Stimulated activated CD4-positive, alpha-beta T cell treated with anti-CD3 and anti-CD28 coated beads, Interleukin-2, amount 100 ng/mL, for 4 hours (primary cell): Measurements from ENCODE around the gene NPPC.
A peak's percentile ranks its signal among the peaks of the same experiment; 100 is the strongest.

Experiments used
- DNase-seq: peaks from one replicate; pipeline ENCODE4 v3.0.0-alpha.2; 2020; ENCODE audit warnings: low read depth

NPPC gene

GRCh38 chr2:231935207-231935524 is 9.0 kb upstream of the NPPC start:
- DNase-seq = no peak

DNA sequence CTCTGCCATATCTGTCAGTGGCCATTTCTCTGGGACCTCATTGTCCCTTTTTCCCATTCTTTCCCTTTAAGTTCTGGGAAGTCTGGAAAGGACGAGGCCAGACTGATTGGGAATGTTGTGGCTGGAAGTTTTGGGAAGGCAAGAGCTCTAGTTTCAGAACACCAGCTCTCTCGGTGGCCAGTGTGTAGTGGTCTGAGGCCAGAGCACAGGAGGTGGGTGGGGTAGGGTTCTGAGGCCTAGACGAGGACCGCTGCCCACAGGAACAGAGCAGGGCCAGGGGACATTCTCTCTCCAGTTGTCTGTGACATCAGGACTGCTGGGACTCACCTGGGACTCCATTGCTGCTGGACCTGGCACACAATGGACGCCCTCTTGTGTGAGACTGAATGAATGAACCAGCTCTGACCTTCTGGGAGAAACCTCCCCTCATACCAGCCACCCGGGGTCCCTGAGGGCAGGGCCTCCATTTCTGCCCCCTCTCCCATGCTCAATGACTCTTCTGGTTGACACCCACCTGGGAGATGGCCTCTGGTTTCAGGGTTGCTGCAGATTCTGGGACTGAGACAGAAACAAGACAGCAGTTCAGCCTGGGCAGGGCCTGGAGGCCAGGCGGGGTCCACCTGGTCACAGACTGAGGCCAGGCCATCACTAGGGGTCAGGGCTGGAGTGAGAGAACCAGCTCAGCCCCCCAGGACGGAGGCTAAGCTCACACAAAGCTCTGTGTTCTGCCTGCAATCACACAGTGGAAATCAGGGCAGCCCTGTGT is 8.4 kb upstream of the NPPC start:
- no peak for DNase-seq

- no peak for DNase-seq
Observed at GRCh38 chr2:231933916-231934401, 7.8 kb upstream of the NPPC start.

- no peak for DNase-seq
Observed at GRCh38 chr2:231932985-231933915, 7.1 kb upstream of the NPPC start.

GRCh38 chr2:231932711-231932970 is 6.4 kb upstream of the NPPC start:
- DNase-seq = no peak

GRCh38 chr2:231931481-231931915 is 5.3 kb upstream of the NPPC start:
- no peak for DNase-seq

GRCh38 chr2:231930593-231931281 is 4.5 kb upstream of the NPPC start:
- DNase-seq = no peak

DNA sequence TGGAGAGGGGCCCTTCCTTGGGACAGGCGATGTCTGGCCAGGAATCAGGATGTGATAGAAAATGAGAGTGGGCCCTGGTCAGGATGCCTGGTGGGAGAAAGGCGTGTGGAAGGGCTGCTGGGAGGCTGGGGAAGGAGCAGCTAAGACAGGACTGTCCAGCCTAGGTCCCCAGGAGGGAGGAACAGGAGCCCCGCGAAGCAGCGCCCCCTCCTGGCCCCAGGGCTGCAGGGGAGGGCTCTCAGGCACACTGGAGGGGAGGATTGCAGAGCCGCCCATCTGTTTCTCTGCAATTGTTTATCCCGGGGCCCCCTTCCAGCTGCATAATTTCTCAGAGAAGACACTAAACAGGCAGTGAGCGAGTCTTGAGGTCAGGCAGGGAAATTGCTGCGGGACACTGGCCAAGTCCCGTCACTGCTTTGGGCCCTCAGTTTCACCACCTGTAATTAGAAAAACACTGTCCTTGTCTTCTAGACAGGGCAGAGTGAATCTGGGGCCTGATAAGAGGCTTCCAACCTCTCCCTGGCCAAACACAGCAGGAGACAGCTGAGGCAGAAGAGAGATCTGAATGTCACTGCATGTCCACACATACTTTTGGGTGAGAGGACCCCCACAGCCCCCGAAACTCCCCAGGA is 3.9 kb upstream of the NPPC start:
- DNase-seq = no peak

- DNase-seq = no peak
Observed at GRCh38 chr2:231928901-231929725, 2.9 kb upstream of the NPPC start.

DNA sequence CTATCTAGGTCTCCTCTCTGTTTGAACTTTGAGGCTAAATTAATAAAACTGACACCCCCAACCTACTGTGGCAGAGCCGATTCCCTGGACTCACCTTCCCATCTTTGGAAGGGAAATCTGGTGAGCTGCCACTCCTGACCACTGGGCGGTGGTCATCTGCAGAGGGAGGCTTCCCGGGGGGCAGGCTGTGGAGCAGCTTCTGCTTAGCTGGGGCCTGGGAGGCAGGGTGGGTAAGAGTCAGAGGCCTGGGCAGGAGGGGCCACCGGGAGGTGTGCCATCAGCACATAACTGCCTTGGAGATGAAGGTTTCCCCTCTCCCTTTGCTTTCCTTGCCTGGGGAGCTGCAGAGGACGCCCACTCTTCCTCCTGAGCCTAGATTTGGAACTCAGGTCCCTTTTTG is 2.3 kb upstream of the NPPC start:
- no peak for DNase-seq

- no peak for DNase-seq
Observed at GRCh38 chr2:231927566-231927890, 1.3 kb upstream of the NPPC start.

- no peak for DNase-seq
Observed at GRCh38 chr2:231926761-231927565, 767 bp upstream of the NPPC start.

GRCh38 chr2:231925303-231926179 is 655 bp downstream of the NPPC start:
- DNase-seq = peak; percentile 43

DNA sequence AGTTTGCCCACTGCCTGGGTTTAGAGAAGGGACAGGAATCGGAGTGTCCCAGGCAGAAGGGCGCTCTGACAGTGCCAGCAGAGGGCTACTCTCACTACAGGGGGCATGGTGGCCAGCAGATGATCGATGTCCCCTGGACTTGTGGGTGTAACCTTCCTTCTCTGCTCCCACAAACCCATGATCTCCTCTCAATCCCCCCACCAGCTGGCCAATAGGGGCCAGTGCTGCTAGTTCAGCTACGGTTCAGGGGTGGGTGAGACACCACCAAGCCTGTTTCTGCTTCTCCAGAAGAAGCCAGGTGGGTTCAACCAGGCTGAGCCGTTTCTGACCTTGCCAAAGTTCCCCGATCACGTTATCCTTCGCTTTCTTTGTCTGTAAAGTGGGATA is 1.3 kb downstream of the NPPC start:
- DNase-seq = no peak

DNA sequence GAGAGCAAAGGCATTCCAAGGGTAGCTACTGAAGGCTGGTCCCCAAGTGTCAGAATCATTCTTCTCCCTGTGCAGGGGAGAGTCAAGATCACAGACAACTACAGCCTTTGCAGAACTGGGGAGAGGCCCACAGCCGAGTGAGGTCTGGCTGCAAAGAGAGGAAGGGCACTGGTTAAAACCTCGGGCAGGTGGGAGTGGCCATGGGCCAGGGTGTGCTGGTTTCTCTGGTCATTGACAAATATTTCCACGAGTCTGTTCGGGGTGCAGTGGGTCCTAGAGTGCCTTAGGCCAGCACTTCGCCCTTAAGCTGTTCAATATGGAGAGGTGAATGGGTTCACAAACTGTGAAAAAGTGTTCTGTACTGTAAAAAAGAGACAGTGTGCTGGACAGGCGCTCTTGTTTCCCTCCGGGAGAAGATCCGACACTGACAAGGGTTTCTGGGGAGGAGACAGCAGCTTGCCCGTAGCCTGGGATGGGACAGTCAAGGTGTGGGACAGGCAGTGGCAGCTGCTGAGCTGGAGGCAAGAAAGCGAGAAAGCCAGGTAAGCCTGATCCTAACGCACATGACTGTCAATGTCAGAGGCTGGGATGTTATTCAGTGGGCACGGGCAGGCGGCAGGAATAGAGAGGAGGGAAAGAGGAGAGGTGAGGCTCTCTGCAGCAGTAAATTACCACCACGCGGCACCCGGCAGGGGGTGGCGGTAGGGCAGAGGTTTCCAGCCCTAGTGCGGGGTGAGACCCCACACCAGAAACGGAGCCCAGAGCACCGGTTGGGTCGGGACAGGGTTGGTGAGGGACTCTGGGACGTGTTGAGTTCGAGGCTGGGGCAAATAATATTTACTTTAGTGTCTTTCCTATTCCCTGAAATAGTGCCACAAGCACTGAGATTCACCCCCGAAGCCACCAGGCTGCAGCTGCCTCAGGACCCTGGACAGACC is 2.0 kb downstream of the NPPC start:
- DNase-seq = no peak

- no peak for DNase-seq
Observed at GRCh38 chr2:231923010-231923344, 3.2 kb downstream of the NPPC start.

DNA sequence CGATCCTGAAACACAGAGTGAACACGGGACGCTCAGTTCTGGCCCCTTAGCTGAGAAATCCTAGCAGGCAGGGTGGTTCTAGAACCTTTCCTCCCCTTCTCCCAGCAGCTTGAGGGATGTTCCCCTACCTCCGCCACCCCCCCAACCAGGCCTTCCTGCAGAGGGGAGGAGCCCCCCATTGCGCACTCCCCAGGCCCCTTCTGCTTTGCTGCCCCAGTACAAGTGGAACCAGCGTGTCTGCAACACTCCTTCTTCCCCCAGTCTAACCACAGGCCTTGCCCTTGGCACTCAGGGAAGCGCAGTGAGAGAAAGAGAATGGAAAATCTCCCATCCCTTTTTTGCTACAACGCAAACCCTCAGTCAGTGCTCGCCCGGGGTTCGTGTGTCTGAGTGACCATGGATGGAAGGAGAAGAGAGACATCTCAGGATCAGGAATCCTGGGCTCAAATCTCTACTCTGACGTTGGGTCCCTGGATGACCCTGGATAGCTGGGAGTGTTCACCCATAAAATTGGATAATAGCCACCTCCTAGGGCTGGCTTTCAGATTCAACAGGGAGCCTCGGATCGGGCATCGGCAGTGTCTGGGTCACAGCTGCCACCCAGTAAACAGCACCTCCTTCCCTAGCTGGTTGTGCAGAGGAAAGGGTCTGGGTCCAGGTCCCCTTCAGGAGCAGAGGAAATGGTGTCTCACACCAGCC is 3.7 kb downstream of the NPPC start:
- DNase-seq = no peak

DNA sequence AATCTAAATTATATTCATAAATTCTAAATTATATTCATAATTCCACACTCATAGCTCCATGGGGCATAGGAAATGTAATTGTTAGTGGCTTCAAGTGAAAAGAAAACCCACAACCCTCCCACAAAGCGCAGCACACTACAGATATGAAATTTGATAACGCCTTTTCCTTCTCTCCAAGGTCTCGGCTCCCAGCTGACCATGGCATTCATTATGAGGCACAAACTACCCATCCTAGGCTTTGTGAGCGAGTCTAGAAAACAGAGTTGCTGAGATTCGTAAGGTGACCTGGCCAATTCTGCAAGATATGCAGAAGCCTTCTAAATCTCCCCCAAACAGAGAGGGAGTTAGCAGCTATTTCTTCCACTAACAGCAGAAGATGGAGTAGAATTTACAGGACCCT is 5.4 kb downstream of the NPPC start:
- DNase-seq = no peak
